Measurements from ENCODE around the gene SPATA9. TPM values are rescaled to one million over a fixed set of nuclear protein-coding genes. Genes with fewer than 3 reads are reported as not detected.

The SPATA9 gene
- total RNA-seq, 2 donors from 2014 or later = 0.30 TPM; not detected in 1

DNA sequence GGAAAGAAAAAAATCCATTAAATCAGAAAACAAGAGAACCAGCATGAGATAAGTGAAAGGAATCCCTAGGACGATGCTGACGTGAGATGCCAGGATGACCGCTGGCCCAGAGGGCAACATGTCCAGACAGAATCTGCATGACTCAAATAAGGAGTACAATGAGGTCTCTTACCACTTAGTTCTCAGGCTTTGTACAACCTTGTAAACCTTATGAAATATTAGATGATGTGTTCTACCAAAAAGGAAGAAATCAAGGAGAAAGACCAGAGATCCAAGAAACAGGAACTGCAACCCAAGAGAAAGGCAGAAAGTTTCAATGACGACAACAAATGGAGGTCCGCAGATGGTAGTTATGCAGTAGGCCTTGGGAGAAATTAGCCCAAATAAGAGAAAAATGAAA lies 65.7 kb downstream of the SPATA9 start:
- no peaks in the 10 kb centered on the region for H3K36me3 ChIP-seq
- peaks cover 0 to 16% of the 10 kb centered on the region in 2 donors for H3K4me1 ChIP-seq
- H3K9me3 ChIP-seq = peaks cover 0 to 12% of the 10 kb centered on the region in 2 donors
- no peak overlapping the region for H3K27ac ChIP-seq
- no peak for DNase-seq (ENCODE audit: low spot score)
- TF ChIP-seq, protein P1, sequence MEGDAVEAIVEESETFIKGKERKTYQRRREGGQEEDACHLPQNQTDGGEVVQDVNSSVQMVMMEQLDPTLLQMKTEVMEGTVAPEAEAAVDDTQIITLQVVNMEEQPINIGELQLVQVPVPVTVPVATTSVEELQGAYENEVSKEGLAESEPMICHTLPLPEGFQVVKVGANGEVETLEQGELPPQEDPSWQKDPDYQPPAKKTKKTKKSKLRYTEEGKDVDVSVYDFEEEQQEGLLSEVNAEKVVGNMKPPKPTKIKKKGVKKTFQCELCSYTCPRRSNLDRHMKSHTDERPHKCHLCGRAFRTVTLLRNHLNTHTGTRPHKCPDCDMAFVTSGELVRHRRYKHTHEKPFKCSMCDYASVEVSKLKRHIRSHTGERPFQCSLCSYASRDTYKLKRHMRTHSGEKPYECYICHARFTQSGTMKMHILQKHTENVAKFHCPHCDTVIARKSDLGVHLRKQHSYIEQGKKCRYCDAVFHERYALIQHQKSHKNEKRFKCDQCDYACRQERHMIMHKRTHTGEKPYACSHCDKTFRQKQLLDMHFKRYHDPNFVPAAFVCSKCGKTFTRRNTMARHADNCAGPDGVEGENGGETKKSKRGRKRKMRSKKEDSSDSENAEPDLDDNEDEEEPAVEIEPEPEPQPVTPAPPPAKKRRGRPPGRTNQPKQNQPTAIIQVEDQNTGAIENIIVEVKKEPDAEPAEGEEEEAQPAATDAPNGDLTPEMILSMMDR (IDR thresholded peaks at IDR 0.05) = no peak
- H3K4me3 ChIP-seq = no peak overlapping the region
- H3K27me3 ChIP-seq = no peaks in the 10 kb centered on the region

DNA sequence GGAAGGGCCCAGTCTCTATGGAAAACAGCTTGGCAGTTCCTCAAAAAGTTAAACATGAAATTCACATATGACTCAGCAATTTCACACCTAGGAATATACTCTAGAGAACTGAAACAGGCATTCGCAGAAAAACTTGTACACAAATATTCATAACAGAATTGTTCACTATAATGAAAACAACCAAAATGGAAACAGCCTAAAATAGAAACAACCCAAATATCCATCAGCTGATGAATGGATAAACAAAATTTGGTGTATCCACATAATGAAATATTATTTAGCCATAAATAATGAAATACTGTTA lies 67.7 kb downstream of the SPATA9 start:
- TF ChIP-seq, protein P1 (IDR thresholded peaks at IDR 0.05) = no peak
- Histone ChIP-seq H3K27me3 (no peaks in the 10 kb centered on the region), H3K4me1 (peaks cover 0 to 3% of the 10 kb centered on the region in 2 donors), H3K36me3 (no peaks in the 10 kb centered on the region), H3K9me3 (peaks cover 0 to 12% of the 10 kb centered on the region in 2 donors), H3K4me3 (no peak overlapping the region), H3K27ac (no peak overlapping the region)
- no peak for DNase-seq (ENCODE audit: low spot score)

DNA sequence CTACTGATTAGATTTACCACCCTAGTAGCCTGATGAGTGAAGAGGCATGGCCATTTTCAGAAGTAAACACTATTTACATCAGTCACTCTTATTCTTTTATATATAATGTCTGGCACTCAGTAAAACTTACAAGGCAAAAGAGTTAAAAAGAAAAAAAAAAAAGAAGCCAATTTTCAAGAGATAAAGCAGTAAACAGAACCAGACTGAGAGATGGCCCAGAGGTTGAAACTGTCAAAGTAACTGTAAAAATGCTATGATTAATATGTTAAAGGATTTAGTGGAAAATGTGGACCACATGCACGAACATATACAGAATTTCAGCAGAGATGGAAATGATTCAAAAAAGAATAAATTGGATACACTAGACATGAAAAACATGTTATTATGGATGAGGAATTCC lies 69.3 kb downstream of the SPATA9 start:
- H3K4me1 ChIP-seq = no peaks in the 10 kb centered on the region
- H3K4me3 ChIP-seq = no peak overlapping the region
- TF ChIP-seq, protein P1 (IDR thresholded peaks at IDR 0.05) = no peak
- no peak overlapping the region for H3K27ac ChIP-seq
- peaks cover 0 to 12% of the 10 kb centered on the region in 2 donors for H3K9me3 ChIP-seq
- no peak for DNase-seq (ENCODE audit: low spot score)
- H3K36me3 ChIP-seq = no peaks in the 10 kb centered on the region
- no peaks in the 10 kb centered on the region for H3K27me3 ChIP-seq

DNA sequence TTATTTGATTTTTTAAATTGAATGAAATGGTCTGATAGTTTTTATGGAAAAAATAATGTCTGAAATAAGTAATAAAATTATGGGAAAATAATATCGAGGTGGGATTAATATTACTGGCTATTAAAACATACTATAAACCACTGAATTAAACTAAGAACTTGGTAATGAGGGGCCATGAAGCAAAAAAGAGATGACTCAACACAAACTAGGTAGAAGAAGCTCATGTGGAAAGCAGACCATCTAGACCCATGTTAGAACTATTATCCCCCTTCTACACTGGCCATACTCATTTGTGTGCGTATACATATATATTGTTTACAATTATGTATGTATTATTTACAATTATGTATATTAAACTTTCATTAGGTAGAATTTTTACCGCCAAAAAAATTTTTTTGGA lies 71.4 kb downstream of the SPATA9 start:
- Histone ChIP-seq H3K27ac (no peak overlapping the region), H3K4me3 (no peak overlapping the region), H3K36me3 (no peaks in the 10 kb centered on the region), H3K27me3 (no peaks in the 10 kb centered on the region), H3K9me3 (peaks cover 0 to 12% of the 10 kb centered on the region in 2 donors), H3K4me1 (no peaks in the 10 kb centered on the region)
- DNase-seq (ENCODE audit: low spot score) = no peak
- TF ChIP-seq, protein P1 (IDR thresholded peaks at IDR 0.05) = no peak

DNA sequence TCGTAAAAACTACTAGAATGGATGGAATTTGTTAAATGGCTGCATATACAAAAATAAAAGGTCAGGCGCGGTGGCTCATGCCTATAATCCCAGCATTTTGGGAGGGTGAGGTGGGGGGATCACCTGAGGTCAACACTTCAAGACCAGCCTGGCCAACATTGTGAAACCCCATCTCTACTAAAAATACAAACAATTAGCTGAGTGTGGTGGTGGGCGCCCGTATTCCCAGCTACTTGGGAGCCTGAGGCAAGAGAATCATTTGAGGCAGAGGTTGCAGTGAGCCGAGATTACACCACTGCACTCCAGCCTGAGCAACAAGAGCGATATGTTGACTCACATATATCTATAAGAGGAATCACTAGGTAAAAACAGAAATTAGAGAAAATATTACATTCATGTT lies 72.2 kb downstream of the SPATA9 start:
- Histone ChIP-seq H3K4me1 (no peaks in the 10 kb centered on the region), H3K27me3 (no peaks in the 10 kb centered on the region), H3K9me3 (peaks cover 0 to 12% of the 10 kb centered on the region in 2 donors), H3K4me3 (no peak overlapping the region), H3K36me3 (no peaks in the 10 kb centered on the region), H3K27ac (no peak overlapping the region)
- TF ChIP-seq, protein P1 (IDR thresholded peaks at IDR 0.05) = no peak
- DNase-seq (ENCODE audit: low spot score) = no peak

DNA sequence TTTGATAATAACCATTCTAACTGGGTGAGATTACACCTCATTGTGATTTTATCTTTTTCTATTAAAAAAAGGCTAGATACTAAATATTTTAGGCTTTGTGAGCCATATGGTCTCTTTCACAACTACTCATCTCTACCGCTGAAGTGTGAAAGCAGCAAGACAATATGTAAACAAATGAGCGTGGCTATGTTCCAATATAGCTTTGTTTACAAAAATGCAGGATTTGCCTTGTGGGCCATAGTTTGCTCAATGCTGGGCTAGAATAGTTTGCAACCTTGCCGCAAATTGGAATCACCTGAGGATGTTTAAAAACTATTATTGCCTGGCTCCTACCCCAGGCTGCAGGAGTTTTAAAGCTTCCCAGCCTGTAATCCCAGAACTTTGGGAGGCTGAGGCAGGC lies 73.1 kb downstream of the SPATA9 start:
- Histone ChIP-seq H3K9me3 (peaks cover 0 to 12% of the 10 kb centered on the region in 2 donors), H3K27ac (no peak overlapping the region), H3K27me3 (no peaks in the 10 kb centered on the region), H3K4me3 (no peak overlapping the region), H3K4me1 (no peaks in the 10 kb centered on the region), H3K36me3 (no peaks in the 10 kb centered on the region)
- DNase-seq (ENCODE audit: low spot score) = no peak
- TF ChIP-seq, protein P1 (IDR thresholded peaks at IDR 0.05) = no peak
